Left ventricle myocardium inferior (tissue), 1 donor: ENCODE measurements around the gene CGRRF1. TPM values are rescaled to one million over a fixed set of nuclear protein-coding genes. Genes with fewer than 3 reads are reported as not detected.

ENCODE experiments used
- DNase-seq: peaks from one replicate; pipeline ENCODE4 v3.0.0-alpha.2; 2020
- H3K27ac ChIP-seq: fragments of 200-600 bp; replicated peaks from 2 replicates; pipeline ENCODE4 v1.8.0; 2021
- H3K27me3 ChIP-seq: fragments of 200-600 bp; 2 replicates; pipeline ENCODE4 v1.8.0; 2021; ENCODE audit warnings: low read depth
- H3K36me3 ChIP-seq: fragments of 200-600 bp; 2 replicates; pipeline ENCODE4 v1.8.0; 2021
- H3K4me1 ChIP-seq: fragments of 200-600 bp; 2 replicates; pipeline ENCODE4 v1.8.0; 2021
- H3K4me3 ChIP-seq: fragments of 200-600 bp; 2 replicates; pipeline ENCODE4 v1.8.0; 2021; ENCODE audit warnings: mild to moderate bottlenecking, moderate library complexity
- H3K9me3 ChIP-seq: fragments of 200-600 bp; replicated peaks from 2 replicates; pipeline ENCODE4 v1.8.0; 2021
- intact Hi-C: fragments of 100-400 bp; cut with micrococcal nuclease; formaldehyde crosslinking; loops from one replicate; pipeline ENCODE4 v1.11.0; 2022
- total RNA-seq: library from RNA; stranded (reverse); fragmentation: NEBNext Ultra II Directional; extraction: Animal tissue kit (Norgen Biotek cat#: 25700); gene quantifications from one replicate; pipeline ENCODE4 v1.2.1, GENCODE V29; 2021
- TF ChIP-seq, protein P1 (sequence below): fragments of 200-600 bp; IDR thresholded peaks from 2 replicates; pipeline ENCODE4 v1.8.0; 2021; ENCODE audit warnings: antibody characterized with exemption, mild to moderate bottlenecking, borderline replicate concordance
- donor health status: DM: no; HTN: yes; CAD: no; lungs with severe emphysema.

The CGRRF1 gene
- total RNA-seq, 1 donor from 2014 or later: 21.3 TPM

DNA sequence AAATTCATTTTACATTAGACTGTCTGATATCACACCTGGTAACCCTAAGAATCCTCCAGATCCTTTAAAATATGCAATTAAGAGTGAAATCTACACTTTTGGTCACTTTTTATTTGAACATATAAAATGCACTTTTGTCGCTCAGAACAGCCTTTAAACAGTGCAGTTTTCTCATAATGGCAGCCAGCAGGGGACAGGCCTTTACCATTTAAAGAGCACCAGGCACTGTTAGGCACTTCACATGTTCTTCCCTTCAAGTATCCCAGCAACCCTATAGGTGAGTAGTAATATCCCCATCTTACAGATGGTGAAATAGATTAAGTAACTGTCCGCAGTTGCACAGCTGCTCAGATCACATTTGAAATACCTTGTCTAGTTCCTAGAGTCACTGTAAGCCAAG lies 45.9 kb downstream of the CGRRF1 start:
- Histone ChIP-seq H3K4me1 (no peaks in the 10 kb centered on the region), H3K27me3 (no peaks in the 10 kb centered on the region), H3K27ac (no peak overlapping the region), H3K36me3 (no peaks in the 10 kb centered on the region), H3K4me3 (no peak overlapping the region), H3K9me3 (no peaks in the 10 kb centered on the region)
- intact Hi-C loops: no loop called here
- no peak for DNase-seq
- TF ChIP-seq, protein P1, sequence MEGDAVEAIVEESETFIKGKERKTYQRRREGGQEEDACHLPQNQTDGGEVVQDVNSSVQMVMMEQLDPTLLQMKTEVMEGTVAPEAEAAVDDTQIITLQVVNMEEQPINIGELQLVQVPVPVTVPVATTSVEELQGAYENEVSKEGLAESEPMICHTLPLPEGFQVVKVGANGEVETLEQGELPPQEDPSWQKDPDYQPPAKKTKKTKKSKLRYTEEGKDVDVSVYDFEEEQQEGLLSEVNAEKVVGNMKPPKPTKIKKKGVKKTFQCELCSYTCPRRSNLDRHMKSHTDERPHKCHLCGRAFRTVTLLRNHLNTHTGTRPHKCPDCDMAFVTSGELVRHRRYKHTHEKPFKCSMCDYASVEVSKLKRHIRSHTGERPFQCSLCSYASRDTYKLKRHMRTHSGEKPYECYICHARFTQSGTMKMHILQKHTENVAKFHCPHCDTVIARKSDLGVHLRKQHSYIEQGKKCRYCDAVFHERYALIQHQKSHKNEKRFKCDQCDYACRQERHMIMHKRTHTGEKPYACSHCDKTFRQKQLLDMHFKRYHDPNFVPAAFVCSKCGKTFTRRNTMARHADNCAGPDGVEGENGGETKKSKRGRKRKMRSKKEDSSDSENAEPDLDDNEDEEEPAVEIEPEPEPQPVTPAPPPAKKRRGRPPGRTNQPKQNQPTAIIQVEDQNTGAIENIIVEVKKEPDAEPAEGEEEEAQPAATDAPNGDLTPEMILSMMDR: peak; percentile 13

DNA sequence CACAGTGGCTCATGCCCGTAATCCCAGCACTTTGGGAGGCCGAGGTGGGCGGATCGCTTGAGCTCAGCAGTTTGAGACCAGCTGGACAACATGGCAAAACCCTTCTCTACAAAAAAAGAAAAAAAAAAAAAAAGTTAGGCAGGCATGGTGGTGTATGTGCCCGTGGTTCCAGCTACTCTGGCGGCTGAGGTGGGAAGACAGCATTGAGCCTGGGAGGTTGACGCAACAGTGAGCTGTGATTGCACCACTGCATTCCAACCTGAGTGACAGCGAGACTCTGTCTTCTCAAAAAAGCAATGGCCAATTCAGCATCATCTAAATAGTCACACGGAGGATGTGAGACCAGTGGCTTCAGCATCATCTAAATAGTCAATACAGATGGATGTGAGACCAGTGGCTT lies 46.8 kb downstream of the CGRRF1 start:
- DNase-seq: no peak
- Histone ChIP-seq H3K9me3 (no peaks in the 10 kb centered on the region), H3K4me3 (no peak overlapping the region), H3K27me3 (no peaks in the 10 kb centered on the region), H3K4me1 (no peaks in the 10 kb centered on the region), H3K27ac (no peak overlapping the region), H3K36me3 (no peaks in the 10 kb centered on the region)
- intact Hi-C loops: no loop called here
- TF ChIP-seq, protein P1: no peak

GRCh38 chr14:54562334-54562733 lies 52.6 kb downstream of the CGRRF1 start:
- TF ChIP-seq, protein P1: no peak
- Histone ChIP-seq H3K36me3 (no peaks in the 10 kb centered on the region), H3K9me3 (no peaks in the 10 kb centered on the region), H3K4me3 (no peak overlapping the region), H3K27me3 (no peaks in the 10 kb centered on the region), H3K27ac (no peak overlapping the region), H3K4me1 (peaks cover 27% of the 10 kb centered on the region)
- intact Hi-C loops: no loop called here
- no peak for DNase-seq

GRCh38 chr14:54564071-54564867 lies 54.6 kb downstream of the CGRRF1 start:
- H3K9me3 ChIP-seq: no peaks in the 10 kb centered on the region
- intact Hi-C loops: loop anchor here (2.0 kb wide), 1 partner anchor 209 kb away; no protein-coding TSS in a partner anchor
- H3K27ac ChIP-seq: peak overlapping the region; percentile 99
- H3K36me3 ChIP-seq: no peaks in the 10 kb centered on the region
- TF ChIP-seq, protein P1: peak; percentile 92
- H3K27me3 ChIP-seq: no peaks in the 10 kb centered on the region
- DNase-seq: no peak
- peaks cover 47% of the 10 kb centered on the region for H3K4me1 ChIP-seq
- peak overlapping the region; percentile 89 for H3K4me3 ChIP-seq

- Histone ChIP-seq H3K9me3 (no peaks in the 10 kb centered on the region), H3K4me3 (peak overlapping the region; percentile 89), H3K27me3 (no peaks in the 10 kb centered on the region), H3K27ac (peak overlapping the region; percentile 99), H3K4me1 (peaks cover 55% of the 10 kb centered on the region), H3K36me3 (no peaks in the 10 kb centered on the region)
- DNase-seq: peak; percentile 73
- TF ChIP-seq, protein P1: peak; percentile 50
- intact Hi-C loops: loop anchor here (2.0 kb wide), 1 partner anchor 208 kb away; no protein-coding TSS in a partner anchor
Observed at GRCh38 chr14:54564868-54565784, 55.4 kb downstream of the CGRRF1 start.
